ENCODE data around the gene CD200R1. TPM values are rescaled to one million over a fixed set of nuclear protein-coding genes. Genes with fewer than 3 reads are reported as not detected.

Gene CD200R1
- total and polyA plus RNA-seq, 2 experiments from 2014 or later = not detected

GRCh38 chr3:113013593-113013992 lies 38.7 kb upstream of the CD200R1 start:
- no peak for DNase-seq
- Histone ChIP-seq H3K79me2 (ENCODE audit: insufficient read depth) (peaks cover 100% of the 10 kb centered on the region), H3K27me3 (replicated peaks; ENCODE audit: insufficient read depth) (no peaks in the 10 kb centered on the region), H3F3A (ENCODE audit: insufficient read depth) (peaks cover 12% of the 10 kb centered on the region), H3K27ac (no peak overlapping the region), H3K36me3 (ENCODE audit: low read depth) (peaks cover 45% of the 10 kb centered on the region), H3K4me2 (ENCODE audit: unreplicated experiment) (no peak overlapping the region), H3K4me1 (ENCODE audit: insufficient read depth) (peaks cover 21% of the 10 kb centered on the region), H4K20me1 (ENCODE audit: insufficient read depth) (no peaks in the 10 kb centered on the region), H3K9me2 (ENCODE audit: insufficient read depth) (no peaks in the 10 kb centered on the region), H3K9me3 (ENCODE audit: low read depth) (no peaks in the 10 kb centered on the region), H3K4me3 (no peak overlapping the region), H3K9ac (no peak overlapping the region), H2AFZ (no peak overlapping the region)
- in situ Hi-C loops (cut with MboI) = no loop called here
- TF ChIP-seq EZH2 (IDR thresholded peaks at IDR 0.05; ENCODE audit: insufficient read depth, poor library complexity, severe bottlenecking) (no peak), EZH2phosphoT487 (IDR thresholded peaks at IDR 0.05; ENCODE audit: insufficient read depth, low read depth) (no peak)

GRCh38 chr3:113008117-113008516 lies 33.2 kb upstream of the CD200R1 start:
- no peak overlapping the region for H2AFZ ChIP-seq
- peak; percentile 80 for DNase-seq
- peak overlapping the region; percentile 29; the same call in 1 of the 2 replicates for H3K27ac ChIP-seq
- WGBS, 2 experiments (ENCODE audit: low coverage in 1 of 2, low lambda C conversion rate in 2 of 2, missing lambda C conversion rate in 2 of 2) = 45% methylated on average over 3 of the region's 3 CpGs
- TF ChIP-seq EZH2 (IDR thresholded peaks at IDR 0.05; ENCODE audit: insufficient read depth, poor library complexity, severe bottlenecking) (no peak), EZH2phosphoT487 (IDR thresholded peaks at IDR 0.05; ENCODE audit: insufficient read depth, low read depth) (no peak)
- no peak overlapping the region for H3K4me2 ChIP-seq (ENCODE audit: unreplicated experiment)
- no peaks in the 10 kb centered on the region for H4K20me1 ChIP-seq (ENCODE audit: insufficient read depth)
- peaks cover 17% of the 10 kb centered on the region for H3K4me1 ChIP-seq (ENCODE audit: insufficient read depth)
- no peak overlapping the region for H3K4me3 ChIP-seq
- peak overlapping the region; percentile 12; the same call in 1 of the 2 replicates for H3K9ac ChIP-seq
- no peaks in the 10 kb centered on the region for H3K9me3 ChIP-seq (ENCODE audit: low read depth)
- peaks cover 62% of the 10 kb centered on the region for H3K36me3 ChIP-seq (ENCODE audit: low read depth)
- peaks cover 19% of the 10 kb centered on the region for H3F3A ChIP-seq (ENCODE audit: insufficient read depth)
- in situ Hi-C loops (cut with MboI) = no loop called here
- H3K27me3 ChIP-seq (replicated peaks; ENCODE audit: insufficient read depth) = no peaks in the 10 kb centered on the region
- H3K9me2 ChIP-seq (ENCODE audit: insufficient read depth) = no peaks in the 10 kb centered on the region
- H3K79me2 ChIP-seq (ENCODE audit: insufficient read depth) = peaks cover 83% of the 10 kb centered on the region

GRCh38 chr3:113006359-113007056 lies 31.6 kb upstream of the CD200R1 start:
- Histone ChIP-seq H2AFZ (no peak overlapping the region), H4K20me1 (ENCODE audit: insufficient read depth) (no peaks in the 10 kb centered on the region), H3F3A (ENCODE audit: insufficient read depth) (peaks cover 16% of the 10 kb centered on the region), H3K4me3 (no peak overlapping the region), H3K36me3 (ENCODE audit: low read depth) (peaks cover 61% of the 10 kb centered on the region), H3K79me2 (ENCODE audit: insufficient read depth) (peaks cover 67% of the 10 kb centered on the region), H3K27me3 (replicated peaks; ENCODE audit: insufficient read depth) (no peaks in the 10 kb centered on the region), H3K27ac (no peak overlapping the region), H3K4me1 (ENCODE audit: insufficient read depth) (peaks cover 17% of the 10 kb centered on the region), H3K4me2 (ENCODE audit: unreplicated experiment) (no peak overlapping the region), H3K9me3 (ENCODE audit: low read depth) (no peaks in the 10 kb centered on the region), H3K9me2 (ENCODE audit: insufficient read depth) (no peaks in the 10 kb centered on the region), H3K9ac (no peak overlapping the region)
- 84 to 85% methylated on average over 4 of the region's 4 CpGs for WGBS, 2 experiments (ENCODE audit: low coverage in 1 of 2, low lambda C conversion rate in 2 of 2, missing lambda C conversion rate in 2 of 2)
- no peak for DNase-seq
- TF ChIP-seq EZH2 (IDR thresholded peaks at IDR 0.05; ENCODE audit: insufficient read depth, poor library complexity, severe bottlenecking) (no peak), EZH2phosphoT487 (IDR thresholded peaks at IDR 0.05; ENCODE audit: insufficient read depth, low read depth) (no peak)
- in situ Hi-C loops (cut with MboI) = no loop called here

GRCh38 chr3:113005611-113006010 lies 30.7 kb upstream of the CD200R1 start:
- in situ Hi-C loops (cut with MboI) = no loop called here
- WGBS, 2 experiments (ENCODE audit: low coverage in 1 of 2, low lambda C conversion rate in 2 of 2, missing lambda C conversion rate in 2 of 2) = 76 to 77% methylated on average over 7 of the region's 7 CpGs
- H3K9me2 ChIP-seq (ENCODE audit: insufficient read depth) = no peaks in the 10 kb centered on the region
- no peak for DNase-seq
- H3K4me2 ChIP-seq (ENCODE audit: unreplicated experiment) = no peak overlapping the region
- peaks cover 58% of the 10 kb centered on the region for H3K79me2 ChIP-seq (ENCODE audit: insufficient read depth)
- peaks cover 60% of the 10 kb centered on the region for H3K36me3 ChIP-seq (ENCODE audit: low read depth)
- no peak overlapping the region for H3K27ac ChIP-seq
- no peak overlapping the region for H2AFZ ChIP-seq
- H4K20me1 ChIP-seq (ENCODE audit: insufficient read depth) = no peaks in the 10 kb centered on the region
- TF ChIP-seq EZH2 (IDR thresholded peaks at IDR 0.05; ENCODE audit: insufficient read depth, poor library complexity, severe bottlenecking) (no peak), EZH2phosphoT487 (IDR thresholded peaks at IDR 0.05; ENCODE audit: insufficient read depth, low read depth) (no peak)
- peaks cover 17% of the 10 kb centered on the region for H3K4me1 ChIP-seq (ENCODE audit: insufficient read depth)
- H3K9me3 ChIP-seq (ENCODE audit: low read depth) = no peaks in the 10 kb centered on the region
- H3K9ac ChIP-seq = no peak overlapping the region
- H3K27me3 ChIP-seq (replicated peaks; ENCODE audit: insufficient read depth) = no peaks in the 10 kb centered on the region
- H3K4me3 ChIP-seq = no peak overlapping the region
- H3F3A ChIP-seq (ENCODE audit: insufficient read depth) = peaks cover 16% of the 10 kb centered on the region

Data from GM23248 (cell line).